Measurements from ENCODE around the gene CRCP. TPM values are rescaled to one million over a fixed set of nuclear protein-coding genes. Genes with fewer than 3 reads are reported as not detected.

CRCP gene
- total RNA-seq, 1 donor from 2014 or later: 23.3 TPM

GRCh38 chr7:66183700-66184099 lies 69.1 kb downstream of the CRCP start:
- Mint-ChIP-seq H3K27me3 (ENCODE audit: low read depth) (no peaks in the 10 kb centered on the region), H3K4me3 (ENCODE audit: unreplicated experiment) (no peak overlapping the region), H3K4me1 (ENCODE audit: low read depth) (no peaks in the 10 kb centered on the region), H3K9me3 (ENCODE audit: low read depth) (peaks cover 3% of the 10 kb centered on the region), H3K27ac (ENCODE audit: unreplicated experiment) (peak overlapping the region; percentile 30), H3K36me3 (ENCODE audit: low read depth) (no peaks in the 10 kb centered on the region)
- TF ChIP-seq CTCF (IDR thresholded peaks at IDR 0.05): no peak
- DNase-seq (ENCODE audit: low spot score): no peak

- Mint-ChIP-seq H3K9me3 (ENCODE audit: low read depth) (peaks cover 3% of the 10 kb centered on the region), H3K4me1 (ENCODE audit: low read depth) (no peaks in the 10 kb centered on the region), H3K27ac (ENCODE audit: unreplicated experiment) (no peak overlapping the region), H3K36me3 (ENCODE audit: low read depth) (no peaks in the 10 kb centered on the region), H3K27me3 (ENCODE audit: low read depth) (no peaks in the 10 kb centered on the region), H3K4me3 (ENCODE audit: unreplicated experiment) (no peak overlapping the region)
- no peak for TF ChIP-seq CTCF (IDR thresholded peaks at IDR 0.05)
- no peak for DNase-seq (ENCODE audit: low spot score)
These were observed 71.1 kb downstream of the CRCP start for GRCh38 chr7:66185680-66186187.

GRCh38 chr7:66186991-66187390 lies 72.3 kb downstream of the CRCP start:
- Mint-ChIP-seq H3K4me1 (ENCODE audit: low read depth) (no peaks in the 10 kb centered on the region), H3K27ac (ENCODE audit: unreplicated experiment) (no peak overlapping the region), H3K4me3 (ENCODE audit: unreplicated experiment) (no peak overlapping the region), H3K9me3 (ENCODE audit: low read depth) (peaks cover 3% of the 10 kb centered on the region), H3K27me3 (ENCODE audit: low read depth) (no peaks in the 10 kb centered on the region), H3K36me3 (ENCODE audit: low read depth) (no peaks in the 10 kb centered on the region)
- no peak for DNase-seq (ENCODE audit: low spot score)
- TF ChIP-seq CTCF (IDR thresholded peaks at IDR 0.05): no peak

GRCh38 chr7:66187905-66188304 lies 73.3 kb downstream of the CRCP start:
- H3K27ac Mint-ChIP-seq (ENCODE audit: unreplicated experiment): no peak overlapping the region
- no peak overlapping the region for H3K4me3 Mint-ChIP-seq (ENCODE audit: unreplicated experiment)
- TF ChIP-seq CTCF (IDR thresholded peaks at IDR 0.05): no peak
- no peak for DNase-seq (ENCODE audit: low spot score)
- H3K4me1 Mint-ChIP-seq (ENCODE audit: low read depth): no peaks in the 10 kb centered on the region
- H3K9me3 Mint-ChIP-seq (ENCODE audit: low read depth): peaks cover 3% of the 10 kb centered on the region
- no peaks in the 10 kb centered on the region for H3K27me3 Mint-ChIP-seq (ENCODE audit: low read depth)
- H3K36me3 Mint-ChIP-seq (ENCODE audit: low read depth): no peaks in the 10 kb centered on the region

- no peak overlapping the region for H3K27ac Mint-ChIP-seq (ENCODE audit: unreplicated experiment)
- H3K9me3 Mint-ChIP-seq (ENCODE audit: low read depth): peaks cover 3% of the 10 kb centered on the region
- no peak for DNase-seq (ENCODE audit: low spot score)
- TF ChIP-seq CTCF (IDR thresholded peaks at IDR 0.05): no peak
- no peaks in the 10 kb centered on the region for H3K4me1 Mint-ChIP-seq (ENCODE audit: low read depth)
- H3K36me3 Mint-ChIP-seq (ENCODE audit: low read depth): no peaks in the 10 kb centered on the region
- no peak overlapping the region for H3K4me3 Mint-ChIP-seq (ENCODE audit: unreplicated experiment)
- H3K27me3 Mint-ChIP-seq (ENCODE audit: low read depth): peaks cover under 1% of the 10 kb centered on the region
These were observed 74.0 kb downstream of the CRCP start for GRCh38 chr7:66188645-66189044.

Measured in chondrocyte (in vitro differentiated cells).